Sigmoid colon (tissue), 4 donors: ENCODE measurements around the gene RAB4A.

Experiments used
- CTCF ChIP-seq, 4 experiments: fragments of 450-650 bp in 3 of 4; fragments of 200-600 bp in 1 of 4; IDR thresholded peaks; one replicate each; pipeline ENCODE4 v1.5.1; 2016 to 2019; ENCODE audit warnings: antibody characterized with exemption in 4 of 4, mild to moderate bottlenecking in 3 of 4, moderate library complexity in 2 of 4
- EP300 ChIP-seq, 4 donors: sonication (generic); formaldehyde crosslinking; IDR thresholded peaks; one replicate each; pipeline ENCODE4 v1.6.1; 2017; ENCODE audit warnings: antibody characterized with exemption in 4 of 4
- POLR2A ChIP-seq, 2 donors: fragments of 450-650 bp; IDR thresholded peaks; one replicate each; pipeline ENCODE4 v1.6.1; 2016; ENCODE audit warnings: antibody characterized with exemption in 2 of 2, mild to moderate bottlenecking in 2 of 2, moderate library complexity in 2 of 2
- POLR2AphosphoS5 ChIP-seq, 4 donors: sonication (generic); formaldehyde crosslinking; IDR thresholded peaks; one replicate each; pipeline ENCODE4 v1.6.1; 2017; ENCODE audit warnings: antibody characterized with exemption in 4 of 4

GRCh38 chr1:229325401-229325800, 54.5 kb downstream of the RAB4A start:
- TF ChIP-seq CTCF (IDR thresholded peaks at IDR 0.05): no peak
- no peak for TF ChIP-seq POLR2A (IDR thresholded peaks at IDR 0.05)
- no peak for TF ChIP-seq EP300 (IDR thresholded peaks at IDR 0.05)
- TF ChIP-seq POLR2AphosphoS5 (IDR thresholded peaks at IDR 0.05): no peak
